NCI-H345 treated with DMSO at 0.1 percent for 48 hours (cell line): Measurements from ENCODE around the gene CKB.

Experiments
- DNase-seq: peaks from one replicate; lab custom pipeline; 2025; ENCODE audit not compliant: unreplicated experiment; lab: John Stamatoyannopoulos, UW

CKB gene

GRCh38 chr14:103522649-103523574 is at the start of gene CKB:
Gene CKB (minus strand): TSS chr14:103522830. CDS start chr14:103522493, 337 bp downstream.
- DNase-seq, result peak; percentile 60

GRCh38 chr14:103569408-103569807 is 46.8 kb upstream of the CKB start:
- no peak for DNase-seq

- no peak for DNase-seq
Observed at GRCh38 chr14:103568952-103569351, 46.3 kb upstream of the CKB start.

GRCh38 chr14:103563844-103564505 is 41.3 kb upstream of the CKB start:
- DNase-seq, result no peak

- no peak for DNase-seq
Observed at GRCh38 chr14:103563226-103563620, 40.6 kb upstream of the CKB start.

GRCh38 chr14:103562429-103563225 is 40.0 kb upstream of the CKB start, which contains the start of the genes BAG5 and COA8:
Gene BAG5 (minus strand): TSS chr14:103562657. CDS start chr14:103561164, 1,493 bp downstream.
Gene COA8 (plus strand): TSS chr14:103562960. CDS start chr14:103563002, 42 bp downstream.
- DNase-seq, result peak; percentile 70

GRCh38 chr14:103562179-103562428 is 39.5 kb upstream of the CKB start:
- DNase-seq, result no peak

GRCh38 chr14:103561381-103562178 is 39.0 kb upstream of the CKB start:
- no peak for DNase-seq

- no peak for DNase-seq
Observed at GRCh38 chr14:103560691-103561090, 38.1 kb upstream of the CKB start.

GRCh38 chr14:103559766-103560165 is 37.1 kb upstream of the CKB start:
- DNase-seq, result no peak

- no peak for DNase-seq
Observed at GRCh38 chr14:103558071-103558882, 35.6 kb upstream of the CKB start.

- DNase-seq, result peak; percentile 21
Observed at GRCh38 chr14:103556946-103557758, 34.5 kb upstream of the CKB start.

- DNase-seq, result no peak
Observed at GRCh38 chr14:103555559-103556337, 33.1 kb upstream of the CKB start.

- no peak for DNase-seq
Observed at GRCh38 chr14:103552846-103553210, 30.2 kb upstream of the CKB start.

GRCh38 chr14:103552011-103552845 is 29.6 kb upstream of the CKB start:
- DNase-seq, result no peak

- no peak for DNase-seq
Observed at GRCh38 chr14:103551338-103551762, 28.7 kb upstream of the CKB start.
